HEK293 (cell line): ENCODE results near the gene GTF2IRD1.

ENCODE experiments used
- CTCF ChIA-PET: fragments of 350-600 bp; formaldehyde crosslinking; extraction: SDS; loops from one replicate; lab custom pipeline; 2021; ENCODE audit warnings: antibody characterized with exemption; lab: Yijun Ruan, JAX
- POLR2A ChIA-PET: fragments of 300-600 bp; formaldehyde crosslinking; extraction: SDS; loops from one replicate; lab custom pipeline; 2020; ENCODE audit warnings: antibody characterized with exemption, inconsistent platforms; lab: Yijun Ruan, JAX
- H3K27ac ChIP-seq: fragments of 200-500 bp; sonication (Bioruptor generic); 2 replicates; pipeline ENCODE4 v1.5.1; 2014; ENCODE audit warnings: low read depth, low read length, control low read depth, inconsistent platforms; ENCODE audit errors: extremely low read depth
- H3K36me3 ChIP-seq, 2 experiments: fragments of 200-500 bp in 1 of 2; sonication (Bioruptor generic) in 1 of 2; 1 replicate in 1 of 2; 2 replicates in 1 of 2; pipeline ENCODE4 v1.5.1; 2014 to 2017; ENCODE audit warnings: inconsistent platforms in 2 of 2, low read length in 2 of 2; ENCODE audit not compliant: control insufficient read depth in 2 of 2, insufficient read depth in 1 of 2
- H3K4me1 ChIP-seq: fragments of 200-500 bp; sonication (Bioruptor generic); 2 replicates; pipeline ENCODE4 v1.5.1; 2014; ENCODE audit warnings: mild to moderate bottlenecking, low read length, inconsistent platforms; ENCODE audit not compliant: control insufficient read depth, insufficient read depth
- H3K4me3 ChIP-seq: 2 replicates; pipeline ENCODE4 v1.5.1; 2011; ENCODE audit warnings: low read depth, mild to moderate bottlenecking, control low read depth, low read length, moderate library complexity
- H3K9me3 ChIP-seq: fragments of 200-500 bp; sonication (Bioruptor generic); 2 replicates; pipeline ENCODE4 v1.5.1; 2014; ENCODE audit warnings: low read depth, low read length, inconsistent platforms; ENCODE audit not compliant: control insufficient read depth, insufficient read depth
- AEBP2 ChIP-seq: fragments of 450-650 bp; formaldehyde crosslinking; IDR thresholded peaks from 2 replicates; pipeline ENCODE4 v1.5.1; 2016; ENCODE audit warnings: missing biosample characterization, missing genetic modification characterization, borderline replicate concordance
- GLI4 ChIP-seq: fragments of 450-650 bp; formaldehyde crosslinking; IDR thresholded peaks from 2 replicates; pipeline ENCODE4 v1.5.1; 2016; ENCODE audit warnings: missing biosample characterization, missing genetic modification characterization
- HOXA7 ChIP-seq: sonication (generic); formaldehyde crosslinking; IDR thresholded peaks from 2 replicates; pipeline ENCODE4 v1.8.1; 2022; ENCODE audit warnings: missing genetic modification reagents, borderline replicate concordance
- HOXC10 ChIP-seq: sonication (generic); formaldehyde crosslinking; IDR thresholded peaks from 2 replicates; pipeline ENCODE4 v1.8.1; 2023; ENCODE audit warnings: mild to moderate bottlenecking, missing genetic modification reagents
- OSR2 ChIP-seq: fragments of 450-650 bp; formaldehyde crosslinking; IDR thresholded peaks from 2 replicates; pipeline ENCODE4 v1.5.1; 2016; ENCODE audit warnings: missing biosample characterization, missing genetic modification characterization
- RBAK ChIP-seq: fragments of 450-650 bp; formaldehyde crosslinking; IDR thresholded peaks from 2 replicates; pipeline ENCODE4 v1.5.1; 2016; ENCODE audit warnings: missing biosample characterization, missing genetic modification characterization
- SP3 ChIP-seq: fragments of 450-650 bp; formaldehyde crosslinking; IDR thresholded peaks from 2 replicates; pipeline ENCODE4 v1.5.1; 2016; ENCODE audit warnings: missing biosample characterization, missing genetic modification characterization
- TSHZ1 ChIP-seq: fragments of 450-650 bp; formaldehyde crosslinking; IDR thresholded peaks from 2 replicates; pipeline ENCODE4 v1.5.1; 2016; ENCODE audit warnings: missing biosample characterization, missing genetic modification characterization, borderline replicate concordance
- YY2 ChIP-seq: fragments of 450-650 bp; formaldehyde crosslinking; IDR thresholded peaks from 2 replicates; pipeline ENCODE4 v1.5.1; 2016; ENCODE audit warnings: missing biosample characterization, missing genetic modification characterization
- ZBTB17 ChIP-seq: fragments of 450-650 bp; formaldehyde crosslinking; IDR thresholded peaks from 2 replicates; pipeline ENCODE4 v1.5.1; 2016; ENCODE audit warnings: missing biosample characterization, missing genetic modification characterization
- ZFP3 ChIP-seq: fragments of 450-650 bp; formaldehyde crosslinking; IDR thresholded peaks from 2 replicates; pipeline ENCODE4 v1.5.1; 2016; ENCODE audit warnings: low read depth, missing biosample characterization, missing genetic modification characterization
- ZFP69B ChIP-seq: fragments of 450-650 bp; formaldehyde crosslinking; IDR thresholded peaks from 2 replicates; pipeline ENCODE4 v1.5.1; 2016; ENCODE audit warnings: missing biosample characterization, missing genetic modification characterization
- ZIC2 ChIP-seq: fragments of 450-650 bp; formaldehyde crosslinking; IDR thresholded peaks from 2 replicates; pipeline ENCODE4 v1.5.1; 2016; ENCODE audit warnings: missing biosample characterization, missing genetic modification characterization
- ZNF157 ChIP-seq: fragments of 450-650 bp; formaldehyde crosslinking; IDR thresholded peaks from 2 replicates; pipeline ENCODE4 v1.5.1; 2016; ENCODE audit warnings: missing biosample characterization, missing genetic modification characterization
- ZNF248 ChIP-seq: fragments of 450-650 bp; formaldehyde crosslinking; IDR thresholded peaks from 2 replicates; pipeline ENCODE4 v1.5.1; 2017; ENCODE audit warnings: missing biosample characterization, missing genetic modification characterization
- ZNF366 ChIP-seq: fragments of 450-650 bp; formaldehyde crosslinking; conservative IDR thresholded peaks from 2 replicates; pipeline ENCODE4 v1.5.1; 2016; ENCODE audit warnings: missing biosample characterization, missing genetic modification characterization
- ZNF549 ChIP-seq: fragments of 450-650 bp; IDR thresholded peaks from 2 replicates; pipeline ENCODE4 v1.5.1; 2018; ENCODE audit warnings: missing biosample characterization, missing genetic modification characterization, mild to moderate bottlenecking, inconsistent platforms, moderate library complexity
- ZNF580 ChIP-seq: fragments of 450-650 bp; formaldehyde crosslinking; IDR thresholded peaks from 2 replicates; pipeline ENCODE4 v1.5.1; 2016; ENCODE audit warnings: missing biosample characterization, missing genetic modification characterization
- ZNF658 ChIP-seq: fragments of 450-650 bp; formaldehyde crosslinking; IDR thresholded peaks from 2 replicates; pipeline ENCODE4; 2016; ENCODE audit warnings: missing biosample characterization, missing genetic modification characterization
- ZNF837 ChIP-seq: fragments of 450-650 bp; formaldehyde crosslinking; IDR thresholded peaks from 2 replicates; pipeline ENCODE4 v1.5.1; 2016; ENCODE audit warnings: missing biosample characterization, missing genetic modification characterization

The GTF2IRD1 gene

GRCh38 chr7:74518041-74518440 lies 64.3 kb downstream of the GTF2IRD1 start:
- Histone ChIP-seq H3K4me1 (no peaks in the 10 kb centered on the region), H3K36me3 (peaks cover 8 to 69% of the 10 kb centered on the region in 2 experiments), H3K4me3 (no peak overlapping the region), H3K27ac (no peak overlapping the region), H3K9me3 (no peaks in the 10 kb centered on the region)
- CTCF ChIA-PET, result no interaction called here
- POLR2A ChIA-PET, result no interaction called here
- TF ChIP-seq ZIC2 (no peak), ZNF658 (tag by site-specific recombination) (no peak), GLI4 (tag by site-specific recombination) (no peak), ZNF549 (tag by site-specific recombination) (no peak), ZNF366 (tag by site-specific recombination) (no peak), OSR2 (tag by site-specific recombination) (no peak), TSHZ1 (tag by site-specific recombination) (no peak), SP3 (tag by site-specific recombination) (no peak), ZNF248 (no peak), RBAK (tag by site-specific recombination) (no peak)

- POLR2A ChIA-PET, result no interaction called here
- H3K27ac ChIP-seq, result no peak overlapping the region
- H3K4me3 ChIP-seq, result no peak overlapping the region
- CTCF ChIA-PET, result no interaction called here
- H3K36me3 ChIP-seq, result peaks cover 8 to 64% of the 10 kb centered on the region in 2 experiments
- no peaks in the 10 kb centered on the region for H3K4me1 ChIP-seq
- TF ChIP-seq ZNF157 (tag by site-specific recombination) (no peak), AEBP2 (tag by site-specific recombination) (no peak), HOXA7 (no peak), ZNF580 (tag by site-specific recombination) (no peak), YY2 (tag by site-specific recombination) (no peak), ZFP3 (tag by site-specific recombination) (no peak), ZFP69B (no peak), ZBTB17 (tag by site-specific recombination) (no peak), ZNF837 (tag by site-specific recombination) (no peak), GLI4 (tag by site-specific recombination) (no peak), HOXC10 (CRISPR knock-in tag) (no peak)
- no peaks in the 10 kb centered on the region for H3K9me3 ChIP-seq
Observed at GRCh38 chr7:74518654-74519053, 64.9 kb downstream of the GTF2IRD1 start.
